Activated T-helper 2 cell treated with anti-CD3 and anti-CD28 coated beads, Interferon-gamma antibody, Interleukin-2, Interleukin-4, amounts not matched to agents 10 μg/mL and 5 μg/mL and 100 μg/mL, durations not matched to agents 14 hours and 24 hours and 36 hours (primary cell): ENCODE data around the gene PRPF40A. TPM values are rescaled to one million over a fixed set of nuclear protein-coding genes. Genes with fewer than 3 reads are reported as not detected.
A peak's percentile ranks its signal among the peaks of the same experiment; 100 is the strongest.
"Not testable (repeated sequence)": the region's sequence is repeated elsewhere in the genome, so short reads cannot be mapped to it uniquely, and the experiment has no call there.

Source experiments
- DNase-seq: peaks from one replicate; pipeline ENCODE4 v3.0.0; 2021; ENCODE audit warnings: low spot score
- H3K27ac Mint-ChIP-seq: one replicate; pipeline ENCODE4 v1.8.0; 2021; ENCODE audit warnings: mixed read lengths
- H3K27me3 Mint-ChIP-seq: one replicate; pipeline ENCODE4 v1.8.0; 2021; ENCODE audit warnings: low read depth, mixed read lengths
- H3K36me3 Mint-ChIP-seq: one replicate; pipeline ENCODE4 v1.8.0; 2021; ENCODE audit warnings: low read depth, mixed read lengths
- H3K4me1 Mint-ChIP-seq: one replicate; pipeline ENCODE4 v1.8.0; 2021; ENCODE audit warnings: low read depth, mixed read lengths
- H3K4me3 Mint-ChIP-seq: one replicate; pipeline ENCODE4 v1.8.0; 2021; ENCODE audit warnings: low read depth, mild to moderate bottlenecking, moderate library complexity, mixed read lengths
- H3K9me3 Mint-ChIP-seq: one replicate; pipeline ENCODE4 v1.8.0; 2021; ENCODE audit warnings: mixed read lengths
- intact Hi-C: fragments of 100-400 bp; cut with micrococcal nuclease; formaldehyde crosslinking; loops from one replicate; pipeline ENCODE4 v1.15.1; 2023
- total RNA-seq: library from RNA; stranded (reverse); gene quantifications from 2 replicates; pipeline ENCODE4 v1.2.3, GENCODE V29; 2022

Gene PRPF40A
- total RNA-seq, result 144 and 170 TPM in 2 replicates

- Mint-ChIP-seq H3K4me1 (peaks cover 46% of the 10 kb centered on the region), H3K36me3 (peaks cover 62% of the 10 kb centered on the region), H3K27me3 (no peaks in the 10 kb centered on the region), H3K4me3 (peak within 1 kb of the TSS; percentile 98), H3K27ac (peak within 1 kb of the TSS; percentile 98), H3K9me3 (no peaks in the 10 kb centered on the region)
- intact Hi-C loops, result loop anchor here (1.0 to 5.0 kb wide), 6 partner anchors 23 to 890 kb away; partner anchors contain the start of genes ARL5A, FMNL2 and STAM2
- DNase-seq, result peak; percentile 97
These were observed at the start of gene PRPF40A for GRCh38 chr2:152717228-152718075. Gene PRPF40A (minus strand): TSS chr2:152717461. CDS start chr2:152717439, 22 bp downstream.

- Mint-ChIP-seq H3K4me3 (no peak overlapping the region), H3K4me1 (no peaks in the 10 kb centered on the region), H3K9me3 (no peaks in the 10 kb centered on the region), H3K36me3 (peaks cover 9% of the 10 kb centered on the region), H3K27me3 (no peaks in the 10 kb centered on the region), H3K27ac (no peak overlapping the region)
- no peak for DNase-seq
- intact Hi-C loops, result no loop called here
These were observed 49.7 kb upstream of the PRPF40A start for GRCh38 chr2:152766928-152767327.

GRCh38 chr2:152763651-152764050, 46.4 kb upstream of the PRPF40A start:
- Mint-ChIP-seq H3K4me1 (no peaks in the 10 kb centered on the region), H3K27me3 (no peaks in the 10 kb centered on the region), H3K9me3 (no peaks in the 10 kb centered on the region), H3K4me3 (no peak overlapping the region), H3K27ac (no peak overlapping the region), H3K36me3 (peaks cover 31% of the 10 kb centered on the region)
- no peak for DNase-seq
- intact Hi-C loops, result no loop called here

- H3K4me1 Mint-ChIP-seq, intact Hi-C loops, H3K9me3 Mint-ChIP-seq, H3K4me3 Mint-ChIP-seq, DNase-seq, H3K27ac Mint-ChIP-seq, H3K27me3 Mint-ChIP-seq: not testable (repeated sequence)
- peaks cover 32% of the 10 kb centered on the region for H3K36me3 Mint-ChIP-seq
These were observed 45.9 kb upstream of the PRPF40A start for GRCh38 chr2:152763208-152763607.

GRCh38 chr2:152762202-152762601, 44.9 kb upstream of the PRPF40A start:
- intact Hi-C loops, result no loop called here
- DNase-seq, result no peak
- H3K27me3 Mint-ChIP-seq, result no peaks in the 10 kb centered on the region
- no peaks in the 10 kb centered on the region for H3K4me1 Mint-ChIP-seq
- no peak overlapping the region for H3K27ac Mint-ChIP-seq
- H3K36me3 Mint-ChIP-seq, result peaks cover 32% of the 10 kb centered on the region
- no peak overlapping the region for H3K4me3 Mint-ChIP-seq
- H3K9me3 Mint-ChIP-seq, result no peaks in the 10 kb centered on the region

GRCh38 chr2:152761214-152761613, 44.0 kb upstream of the PRPF40A start:
- Mint-ChIP-seq H3K27ac (no peak overlapping the region), H3K4me3 (no peak overlapping the region), H3K4me1 (no peaks in the 10 kb centered on the region), H3K36me3 (peaks cover 39% of the 10 kb centered on the region), H3K27me3 (no peaks in the 10 kb centered on the region), H3K9me3 (no peaks in the 10 kb centered on the region)
- no peak for DNase-seq
- intact Hi-C loops, result no loop called here

GRCh38 chr2:152759290-152760072, 42.2 kb upstream of the PRPF40A start:
- Mint-ChIP-seq H3K9me3 (no peaks in the 10 kb centered on the region), H3K4me1 (no peaks in the 10 kb centered on the region), H3K4me3 (no peak overlapping the region), H3K27me3 (no peaks in the 10 kb centered on the region), H3K36me3 (peaks cover 44% of the 10 kb centered on the region), H3K27ac (no peak overlapping the region)
- no peak for DNase-seq
- intact Hi-C loops, result no loop called here

GRCh38 chr2:152755029-152755428, 37.8 kb upstream of the PRPF40A start:
- no peak overlapping the region for H3K4me3 Mint-ChIP-seq
- DNase-seq, result no peak
- intact Hi-C loops, result no loop called here

GRCh38 chr2:152747751-152748150, 30.5 kb upstream of the PRPF40A start:
- DNase-seq, H3K4me1 Mint-ChIP-seq, H3K9me3 Mint-ChIP-seq, intact Hi-C loops, H3K27me3 Mint-ChIP-seq, H3K27ac Mint-ChIP-seq, H3K4me3 Mint-ChIP-seq: not testable (repeated sequence)
- H3K36me3 Mint-ChIP-seq, result peaks cover 30% of the 10 kb centered on the region

More at GRCh38 chr2:152755029-152755428, 37.8 kb upstream of the PRPF40A start:
- peaks cover 3% of the 10 kb centered on the region for H3K4me1 Mint-ChIP-seq
- H3K27me3 Mint-ChIP-seq, result no peaks in the 10 kb centered on the region
- no peaks in the 10 kb centered on the region for H3K9me3 Mint-ChIP-seq
- H3K36me3 Mint-ChIP-seq, result peaks cover 46% of the 10 kb centered on the region
- H3K27ac Mint-ChIP-seq, result no peak overlapping the region

GRCh38 chr2:152743002-152743401, 25.7 kb upstream of the PRPF40A start:
- no peak for DNase-seq
- no peak overlapping the region for H3K4me3 Mint-ChIP-seq
- intact Hi-C loops, result no loop called here
- H3K9me3 Mint-ChIP-seq, result no peaks in the 10 kb centered on the region
- H3K27ac Mint-ChIP-seq, result no peak overlapping the region
- peaks cover 28% of the 10 kb centered on the region for H3K36me3 Mint-ChIP-seq
- no peaks in the 10 kb centered on the region for H3K27me3 Mint-ChIP-seq
- no peaks in the 10 kb centered on the region for H3K4me1 Mint-ChIP-seq

GRCh38 chr2:152740743-152741328, 23.6 kb upstream of the PRPF40A start:
- no peak for DNase-seq
- Mint-ChIP-seq H3K4me1 (no peaks in the 10 kb centered on the region), H3K9me3 (no peaks in the 10 kb centered on the region), H3K27ac (no peak overlapping the region), H3K27me3 (no peaks in the 10 kb centered on the region), H3K4me3 (no peak overlapping the region), H3K36me3 (peaks cover 41% of the 10 kb centered on the region)
- intact Hi-C loops, result loop anchor here (2.0 kb wide), 1 partner anchor 778 kb away; no protein-coding TSS in a partner anchor

- H3K27ac Mint-ChIP-seq, H3K4me1 Mint-ChIP-seq, H3K9me3 Mint-ChIP-seq, H3K4me3 Mint-ChIP-seq, DNase-seq, H3K27me3 Mint-ChIP-seq: not testable (repeated sequence)
- peaks cover 43% of the 10 kb centered on the region for H3K36me3 Mint-ChIP-seq
- intact Hi-C loops, result loop anchor here (2.0 kb wide), 1 partner anchor 779 kb away; no protein-coding TSS in a partner anchor
These were observed 22.4 kb upstream of the PRPF40A start for GRCh38 chr2:152739705-152740104.
